Progenitor cell of endocrine pancreas (in vitro differentiated cells): ENCODE measurements around the gene ORC6. TPM values are rescaled to one million over a fixed set of nuclear protein-coding genes. Genes with fewer than 3 reads are reported as not detected.

ENCODE experiments used
- DNase-seq: peaks from one replicate; pipeline ENCODE4 v3.0.0; 2021; ENCODE audit warnings: low spot score; ENCODE audit not compliant: unreplicated experiment
- H3K27ac Mint-ChIP-seq: 2 replicates; pipeline ENCODE4 v1.8.0; 2021; ENCODE audit warnings: mild to moderate bottlenecking, moderate library complexity, mixed read lengths
- H3K27me3 Mint-ChIP-seq: 2 replicates; pipeline ENCODE4 v1.8.0; 2021; ENCODE audit warnings: mixed read lengths
- H3K36me3 Mint-ChIP-seq: 2 replicates; pipeline ENCODE4 v1.8.0; 2022; ENCODE audit warnings: mixed read lengths; ENCODE audit not compliant: insufficient read depth
- H3K4me1 Mint-ChIP-seq: 2 replicates; pipeline ENCODE4 v1.8.0; 2021; ENCODE audit warnings: low read depth, mixed read lengths
- H3K4me3 Mint-ChIP-seq: 2 replicates; pipeline ENCODE4 v1.8.0; 2021; ENCODE audit warnings: low read depth, mild to moderate bottlenecking, moderate library complexity, mixed read lengths
- H3K9me3 Mint-ChIP-seq: 2 replicates; pipeline ENCODE4 v1.8.0; 2021; ENCODE audit warnings: low read depth, mixed read lengths
- long read RNA-seq: library from polyadenylated mRNA; unstranded; transcript quantifications from one replicate; pipeline ENCODE4 v2.0.0, GENCODE V29; 2020
- total RNA-seq: library from RNA; stranded (reverse); gene quantifications from 2 replicates; pipeline ENCODE4 v1.2.1, GENCODE V29; 2021
- TF ChIP-seq, protein P1 (sequence below): fragments of 200-600 bp; sonication (generic); IDR thresholded peaks from one replicate; pipeline ENCODE4 v1.5.0; 2021; ENCODE audit warnings: antibody characterized with exemption, mild to moderate bottlenecking; ENCODE audit not compliant: unreplicated experiment

Gene ORC6, protein sequence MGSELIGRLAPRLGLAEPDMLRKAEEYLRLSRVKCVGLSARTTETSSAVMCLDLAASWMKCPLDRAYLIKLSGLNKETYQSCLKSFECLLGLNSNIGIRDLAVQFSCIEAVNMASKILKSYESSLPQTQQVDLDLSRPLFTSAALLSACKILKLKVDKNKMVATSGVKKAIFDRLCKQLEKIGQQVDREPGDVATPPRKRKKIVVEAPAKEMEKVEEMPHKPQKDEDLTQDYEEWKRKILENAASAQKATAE
- total RNA-seq, result 41.7 and 42.2 TPM in 2 replicates
- long read RNA-seq, transcript ORC6-201 (7 exons, 1,628 nt), result major isoform, 37 of 49 reads
- long read RNA-seq, partial matches to known transcripts, result 1 of 49 reads
- long read RNA-seq, other reads (novel, unspliced or antisense), result 11 of 49 reads

DNA sequence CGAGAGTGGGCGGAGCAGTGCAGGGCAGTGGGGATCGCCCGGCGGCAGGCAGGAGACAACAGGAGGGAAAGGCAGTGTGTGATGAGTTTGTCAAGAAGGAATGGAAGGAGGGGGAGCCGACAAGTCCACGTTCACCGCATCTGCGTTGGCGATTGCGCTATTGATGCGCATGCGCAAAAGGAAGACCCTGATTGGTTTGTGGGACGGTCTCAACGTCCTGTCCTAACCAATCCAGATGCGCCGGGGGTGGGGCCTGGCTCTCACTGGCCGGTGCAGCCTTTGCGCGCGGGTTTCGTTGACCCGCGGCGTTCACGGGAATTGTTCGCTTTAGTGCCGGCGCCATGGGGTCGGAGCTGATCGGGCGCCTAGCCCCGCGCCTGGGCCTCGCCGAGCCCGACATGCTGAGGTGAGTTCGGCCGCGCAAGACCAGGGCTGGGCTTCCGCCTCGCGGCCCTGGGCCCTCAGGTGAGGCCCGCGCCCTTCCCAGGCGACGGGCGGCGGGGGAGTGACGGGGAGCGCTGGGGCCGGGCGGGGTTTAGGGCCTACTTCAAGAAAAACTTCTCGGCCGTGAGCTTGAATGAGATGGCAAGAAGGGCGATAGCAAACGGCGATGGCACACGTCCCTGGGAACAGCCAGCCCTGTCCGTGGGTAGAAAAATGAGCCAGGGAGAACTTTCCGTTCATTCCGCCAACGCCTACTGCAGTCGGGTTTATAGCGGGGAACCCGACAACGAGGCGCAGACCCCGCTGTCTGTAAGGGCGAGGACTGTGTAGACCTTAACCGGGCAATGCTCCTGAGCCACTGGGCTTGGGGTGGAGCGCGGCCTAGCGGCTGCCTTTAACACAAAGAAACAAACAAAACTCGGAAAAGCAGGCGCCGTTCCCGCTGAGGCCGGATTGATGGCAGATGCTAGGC, at the start of gene ORC6:
ORC6 (plus strand) TSS at position 295 of the 916 bp plus-strand sequence; CDS start at position 342, 47 bp downstream.
- Mint-ChIP-seq H3K4me3 (no peak within 1 kb of the TSS), H3K9me3 (no peaks in the 10 kb centered on the region), H3K27me3 (no peaks in the 10 kb centered on the region), H3K36me3 (peaks cover 5% of the 10 kb centered on the region), H3K4me1 (peaks cover 38% of the 10 kb centered on the region), H3K27ac (no peak within 1 kb of the TSS)
- TF ChIP-seq, protein P1, sequence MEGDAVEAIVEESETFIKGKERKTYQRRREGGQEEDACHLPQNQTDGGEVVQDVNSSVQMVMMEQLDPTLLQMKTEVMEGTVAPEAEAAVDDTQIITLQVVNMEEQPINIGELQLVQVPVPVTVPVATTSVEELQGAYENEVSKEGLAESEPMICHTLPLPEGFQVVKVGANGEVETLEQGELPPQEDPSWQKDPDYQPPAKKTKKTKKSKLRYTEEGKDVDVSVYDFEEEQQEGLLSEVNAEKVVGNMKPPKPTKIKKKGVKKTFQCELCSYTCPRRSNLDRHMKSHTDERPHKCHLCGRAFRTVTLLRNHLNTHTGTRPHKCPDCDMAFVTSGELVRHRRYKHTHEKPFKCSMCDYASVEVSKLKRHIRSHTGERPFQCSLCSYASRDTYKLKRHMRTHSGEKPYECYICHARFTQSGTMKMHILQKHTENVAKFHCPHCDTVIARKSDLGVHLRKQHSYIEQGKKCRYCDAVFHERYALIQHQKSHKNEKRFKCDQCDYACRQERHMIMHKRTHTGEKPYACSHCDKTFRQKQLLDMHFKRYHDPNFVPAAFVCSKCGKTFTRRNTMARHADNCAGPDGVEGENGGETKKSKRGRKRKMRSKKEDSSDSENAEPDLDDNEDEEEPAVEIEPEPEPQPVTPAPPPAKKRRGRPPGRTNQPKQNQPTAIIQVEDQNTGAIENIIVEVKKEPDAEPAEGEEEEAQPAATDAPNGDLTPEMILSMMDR, result peak; percentile 58
- peak; percentile 93 for DNase-seq

DNA sequence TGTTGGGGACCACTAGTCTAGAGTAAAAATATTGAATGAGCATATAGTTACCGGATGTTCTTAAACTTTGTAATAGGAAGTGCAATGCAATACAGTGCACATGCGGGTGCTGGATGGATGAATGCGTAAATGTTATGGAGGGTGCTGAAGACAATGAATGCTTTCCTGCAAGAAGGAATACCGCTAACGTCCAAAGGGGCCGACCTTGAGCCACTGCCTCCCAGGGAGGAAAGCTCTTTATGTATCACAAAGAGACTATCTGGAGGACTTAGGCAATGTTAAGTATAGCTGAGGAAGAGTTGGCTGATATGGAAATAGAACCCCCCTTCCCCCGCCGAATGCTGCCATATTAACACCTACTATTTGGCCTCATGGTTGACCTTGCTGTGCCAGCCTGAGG, 40.8 kb upstream of the ORC6 start:
- Mint-ChIP-seq H3K27me3 (no peaks in the 10 kb centered on the region), H3K4me1 (peaks cover 5% of the 10 kb centered on the region), H3K36me3 (peaks cover 2% of the 10 kb centered on the region), H3K27ac (no peak overlapping the region), H3K9me3 (peaks cover 18% of the 10 kb centered on the region), H3K4me3 (no peak overlapping the region)
- DNase-seq, result no peak
- TF ChIP-seq, protein P1, result no peak

DNA sequence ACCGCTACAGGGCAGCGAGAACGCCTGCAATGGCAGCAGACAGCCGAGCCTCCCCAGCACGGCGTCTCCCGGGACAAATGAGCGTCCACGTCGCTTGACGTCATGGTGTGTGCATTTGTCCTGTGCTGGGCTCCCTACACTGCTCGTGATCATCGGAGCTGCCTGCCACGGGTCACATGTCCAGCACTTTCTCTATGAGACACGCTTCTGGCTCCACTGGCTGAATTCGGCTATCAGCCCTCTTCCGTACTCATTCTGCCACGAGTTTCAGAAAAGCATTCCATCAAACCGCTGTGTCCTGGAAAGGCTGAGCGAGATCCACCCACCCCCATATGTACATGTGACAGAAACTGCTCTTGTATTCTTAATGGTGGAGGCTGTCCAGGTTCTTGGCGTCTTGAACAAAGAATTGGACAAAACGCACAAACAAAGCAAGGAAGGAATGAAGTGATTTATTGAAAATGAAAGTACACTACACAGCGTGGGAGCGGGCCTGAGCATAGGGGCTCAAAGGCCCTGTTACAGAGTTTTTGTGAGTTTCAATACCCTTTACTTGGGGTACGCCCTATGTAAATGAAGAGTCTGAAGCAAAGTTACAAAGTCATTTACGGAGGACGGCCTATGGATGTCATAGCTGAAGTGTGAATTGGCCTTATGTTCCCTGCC, 39.7 kb upstream of the ORC6 start:
- Mint-ChIP-seq H3K27me3 (no peaks in the 10 kb centered on the region), H3K4me1 (peaks cover 5% of the 10 kb centered on the region), H3K4me3 (no peak overlapping the region), H3K36me3 (peaks cover 2% of the 10 kb centered on the region), H3K9me3 (peaks cover 12% of the 10 kb centered on the region), H3K27ac (no peak overlapping the region)
- DNase-seq, result no peak
- TF ChIP-seq, protein P1, result no peak

DNA sequence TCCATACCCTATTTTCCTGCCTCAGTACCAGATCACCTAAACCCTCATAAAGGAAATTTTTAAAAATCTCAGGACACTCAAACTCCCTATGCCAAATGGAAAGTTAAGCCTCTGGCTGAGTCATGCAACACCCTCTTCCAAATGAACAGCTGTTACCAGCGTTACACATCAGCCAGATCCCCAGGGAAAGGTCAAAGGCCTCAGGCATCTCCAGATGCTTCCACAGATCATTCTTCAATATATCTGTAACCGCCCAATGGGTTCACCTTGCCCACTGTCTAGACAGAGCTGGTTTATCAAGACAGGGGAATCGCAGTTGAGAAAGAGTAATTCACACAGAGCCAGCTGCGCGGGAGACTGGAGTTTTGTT, 39.2 kb upstream of the ORC6 start:
- TF ChIP-seq, protein P1, result no peak
- no peak overlapping the region for H3K27ac Mint-ChIP-seq
- H3K9me3 Mint-ChIP-seq, result peaks cover 8% of the 10 kb centered on the region
- H3K4me3 Mint-ChIP-seq, result no peak overlapping the region
- H3K4me1 Mint-ChIP-seq, result peaks cover 5% of the 10 kb centered on the region
- DNase-seq, result no peak
- H3K36me3 Mint-ChIP-seq, result peaks cover 3% of the 10 kb centered on the region
- H3K27me3 Mint-ChIP-seq, result no peaks in the 10 kb centered on the region

DNA sequence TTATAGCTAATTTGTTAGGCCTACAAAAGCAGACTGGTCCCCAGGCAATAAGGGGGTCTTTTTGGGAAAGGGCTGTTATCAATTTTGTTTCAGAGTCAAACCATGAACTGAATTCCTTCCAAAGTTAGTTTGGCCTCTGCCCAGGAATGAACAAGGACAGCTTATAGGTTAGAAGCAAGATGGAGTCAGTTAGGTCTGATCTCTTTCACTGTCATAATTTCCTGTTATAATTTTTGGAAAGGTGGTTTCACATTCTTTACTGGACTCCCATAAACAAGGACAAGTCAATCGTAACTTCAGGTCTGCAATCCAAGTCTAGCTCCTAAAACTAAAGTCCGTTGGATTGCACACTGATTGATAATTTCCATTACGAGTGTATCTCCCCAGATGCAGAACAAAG, 38.2 kb upstream of the ORC6 start:
- TF ChIP-seq, protein P1, result no peak
- Mint-ChIP-seq H3K27me3 (no peaks in the 10 kb centered on the region), H3K27ac (no peak overlapping the region), H3K4me3 (no peak overlapping the region), H3K9me3 (no peaks in the 10 kb centered on the region), H3K36me3 (peaks cover 6% of the 10 kb centered on the region), H3K4me1 (peaks cover 5% of the 10 kb centered on the region)
- DNase-seq, result no peak
